SH-SY5Y (cell line): ENCODE measurements around the gene RSBN1.

Source experiments
- GATA2 ChIP-seq: IDR thresholded peaks from 2 replicates; pipeline ENCODE4 v1.6.1; 2011; ENCODE audit warnings: mild to moderate bottlenecking, low read depth, low read length
- GATA3 ChIP-seq: IDR thresholded peaks from 2 replicates; pipeline ENCODE4 v1.6.1; 2011; ENCODE audit warnings: low read depth, mild to moderate bottlenecking, low read length, moderate library complexity

DNA sequence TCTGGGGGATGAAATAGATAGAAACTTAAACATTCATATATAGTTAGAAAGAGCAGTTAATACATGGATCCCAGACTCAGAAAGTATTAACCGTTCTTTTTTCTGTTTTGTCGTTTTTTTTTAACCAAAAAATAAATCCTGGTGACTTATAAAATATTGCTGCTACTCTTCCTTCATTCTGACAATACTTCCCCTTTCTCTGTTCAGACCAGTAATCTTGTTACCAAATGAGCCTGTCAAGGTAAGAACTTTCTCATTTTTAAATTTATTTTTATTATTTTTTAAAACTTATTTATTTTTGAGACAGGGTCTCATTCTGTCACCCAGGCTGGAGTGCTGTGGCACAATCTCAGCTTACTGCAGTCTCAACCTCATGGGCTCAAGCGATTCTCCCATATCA, 45.5 kb upstream of the RSBN1 start:
- TF ChIP-seq GATA2 (no peak), GATA3 (no peak)
